NOMO-1 treated with DMSO at 0.1 percent for 48 hours (cell line): Measurements from ENCODE around the gene RIN3.

ENCODE experiments used
- DNase-seq: peaks from one replicate; lab custom pipeline; 2025; ENCODE audit not compliant: unreplicated experiment; lab: John Stamatoyannopoulos, UW

RIN3 gene

GRCh38 chr14:92737206-92737605 lies 223.6 kb downstream of the RIN3 start:
- no peak for DNase-seq

- DNase-seq = no peak
Measured at GRCh38 chr14:92737619-92738188, 224.1 kb downstream of the RIN3 start.
